Ovary (tissue), 9 donors: ENCODE measurements around the gene MSH3. TPM values are rescaled to one million over a fixed set of nuclear protein-coding genes. Genes with fewer than 3 reads are reported as not detected.

Source experiments
- DNase-seq, 5 donors: peaks; one replicate each; pipeline ENCODE4 v3.0.0-alpha.2; 2019 to 2020
- H3K27ac ChIP-seq, 2 donors: fragments of 200-600 bp; one replicate each; pipeline versions ENCODE4 v1.5.1 to v1.8.0; 2019 to 2022
- H3K27me3 ChIP-seq: fragments of 200-600 bp; one replicate; pipeline ENCODE4 v1.8.0; 2022
- H3K36me3 ChIP-seq: fragments of 200-600 bp; sonication (generic); one replicate; pipeline ENCODE4 v1.5.1; 2019
- H3K4me1 ChIP-seq: one replicate; pipeline ENCODE4 v1.8.1; 2013; ENCODE audit warnings: mild to moderate bottlenecking, moderate library complexity; ENCODE audit not compliant: insufficient read depth
- H3K4me3 ChIP-seq: fragments of 200-600 bp; sonication (generic); one replicate; pipeline ENCODE4 v1.5.1; 2017
- H3K9me3 ChIP-seq, 2 donors: fragments of 200-600 bp in 1 of 2; sonication (generic) in 1 of 2; one replicate each; pipeline versions ENCODE4 v1.5.1 to v1.8.1; 2013 to 2019; ENCODE audit warnings: mild to moderate bottlenecking in 1 of 2, moderate library complexity in 1 of 2
- CTCF ChIP-seq, 3 donors: fragments of 450-650 bp in 2 of 3; fragments of 200-600 bp in 1 of 3; IDR thresholded peaks; one replicate each; pipeline versions ENCODE4 v1.5.1 to v1.8.0; 2016 to 2022; ENCODE audit warnings: antibody characterized with exemption in 3 of 3, mild to moderate bottlenecking in 1 of 3
- EP300 ChIP-seq: sonication (generic); formaldehyde crosslinking; IDR thresholded peaks from one replicate; pipeline ENCODE4 v1.6.1; 2017; ENCODE audit warnings: antibody characterized with exemption
- POLR2A ChIP-seq: fragments of 450-650 bp; IDR thresholded peaks from one replicate; pipeline ENCODE4 v1.6.1; 2017; ENCODE audit warnings: antibody characterized with exemption, mild to moderate bottlenecking, moderate library complexity
- WGBS, 3 donors: extraction: QIAGEN DNeasy Blood & Tissue Kit in 1 of 3; methylation state at CpG; one replicate each; pipeline versions ENCODE4 v1.1.5 to v1.1.7; 2013 to 2017; 5-methylcytosine and 5-hydroxymethylcytosine counted together
- intact Hi-C, 4 donors: fragments of 100-400 bp; cut with DNase I; formaldehyde crosslinking; loops; one replicate each; pipeline versions ENCODE4 v1.11.0 to v1.15.1; 2022 to 2023
- polyA plus RNA-seq, 2 donors: library from polyadenylated mRNA; stranded (reverse); fragments of 200-250 nt in 1 of 2; fragments of 350-450 nt in 1 of 2; fragmentation: Illumina TruSeq in 1 of 2; extraction: RNeasy Lipid Tissue Mini Kit (QIAGEN cat#74804) in 1 of 2; gene quantifications; one replicate each; pipeline ENCODE4 v1.2.3, GENCODE V29; 2013 to 2014
- small RNA-seq: library from RNA; depleted of rRNA; stranded (forward); fragments of <200 nt; gene quantifications from one replicate; pipeline ENCODE3, GENCODE V24; 2016
- total RNA-seq, 7 donors: library from RNA; depleted of rRNA in 2 of 7; stranded (reverse); fragments of >200 nt in 2 of 7; fragmentation: NEBNext Ultra II Directional in 3 of 7; extraction: Animal tissue kit (Norgen Biotek cat#: 25700) in 3 of 7; gene quantifications; one replicate each; pipeline versions ENCODE4 v1.1.0 to v1.2.4, GENCODE V29; 2016 to 2023
- donor health status: DM: no; HTN: no; CAD: no; lungs with moderate emphysema.
- donor health status: DM: no; HTN: no; CAD: no.
- donor health status: Bipolar disorder and iron deficiency.
- donor health status: DM: yes; HTN: yes; CAD: no.
- donor health status: DM: no; HTN: no; CAD: no.
- donor health status: DM: yes; HTN: yes; CAD: no.

MSH3 gene
- total and polyA plus RNA-seq, 9 donors, result 5.1 to 17.0 (median 13.1) TPM

GRCh38 chr5:80919678-80920196, 265.3 kb downstream of the MSH3 start:
- Histone ChIP-seq H3K4me1 (peaks cover 6% of the 10 kb centered on the region), H3K27me3 (no peaks in the 10 kb centered on the region), H3K9me3 (no peaks in the 10 kb centered on the region), H3K4me3 (no peak overlapping the region), H3K27ac (no peak overlapping the region), H3K36me3 (no peaks in the 10 kb centered on the region)
- no peak for TF ChIP-seq CTCF (IDR thresholded peaks at IDR 0.05)
- no peak for TF ChIP-seq EP300
- no peak for TF ChIP-seq POLR2A
- WGBS, 3 donors, result 46 to 59% (median 50%) methylated on average over 6 of the region's 6 CpGs
- no peak for DNase-seq
- intact Hi-C loops, result no loop called here

- no peaks in the 10 kb centered on the region for H3K27me3 ChIP-seq
- no peak for DNase-seq
- intact Hi-C loops, result no loop called here
- no peak for TF ChIP-seq POLR2A
- no peak for TF ChIP-seq EP300
- no peak for TF ChIP-seq CTCF (IDR thresholded peaks at IDR 0.05)
- no peaks in the 10 kb centered on the region for H3K36me3 ChIP-seq
- H3K4me3 ChIP-seq, result no peak overlapping the region
- H3K4me1 ChIP-seq, result peaks cover 6% of the 10 kb centered on the region
- no peak overlapping the region for H3K27ac ChIP-seq
- no peaks in the 10 kb centered on the region for H3K9me3 ChIP-seq
Observed at GRCh38 chr5:80920333-80920732, 265.9 kb downstream of the MSH3 start.

- peaks cover 4% of the 10 kb centered on the region for H3K4me1 ChIP-seq
- TF ChIP-seq EP300 (no peak), POLR2A (no peak), CTCF (IDR thresholded peaks at IDR 0.05) (no peak)
- no peaks in the 10 kb centered on the region for H3K36me3 ChIP-seq
- DNase-seq, result no peak
- no peak overlapping the region for H3K4me3 ChIP-seq
- H3K9me3 ChIP-seq, result no peaks in the 10 kb centered on the region
- intact Hi-C loops, result no loop called here
- no peak overlapping the region for H3K27ac ChIP-seq
- no peaks in the 10 kb centered on the region for H3K27me3 ChIP-seq
Observed at GRCh38 chr5:80921026-80921425, 266.6 kb downstream of the MSH3 start.

GRCh38 chr5:80925931-80926330, 271.5 kb downstream of the MSH3 start:
- no peak for DNase-seq
- H3K9me3 ChIP-seq, result no peaks in the 10 kb centered on the region
- intact Hi-C loops, result no loop called here
- no peaks in the 10 kb centered on the region for H3K36me3 ChIP-seq
- no peak overlapping the region for H3K4me3 ChIP-seq
- no peak overlapping the region for H3K27ac ChIP-seq
- no peaks in the 10 kb centered on the region for H3K27me3 ChIP-seq
- WGBS, 3 donors, result 38 to 69% (median 45%) methylated on average over 1 of the region's 1 CpG
- TF ChIP-seq EP300, result no peak
- no peak for TF ChIP-seq POLR2A
- TF ChIP-seq CTCF (IDR thresholded peaks at IDR 0.05), result no peak
- no peaks in the 10 kb centered on the region for H3K4me1 ChIP-seq

Small RNAs within 50 kb of the gene (small RNA-seq; reads per million reads assigned to genes)
- not detected for gene MTRNR2L2

Other genes with a start within 250 kb of the MSH3 start
- 10 to 100 TPM; 29.9 to 59.0 (median 46.6) TPM for gene ZFYVE16, start 246.6 kb upstream of the MSH3 start, total RNA-seq
- 10 to 100 TPM; 17.0 to 23.7 TPM for gene ZFYVE16, start 246.6 kb upstream of the MSH3 start, polyA plus RNA-seq
- 1 to 10 TPM; 1.7 to 3.9 (median 2.5) TPM for gene FAM151B, start 166.6 kb upstream of the MSH3 start, total RNA-seq
- 1 to 10 TPM in 1 of 2 donors, under 1 TPM in 1; 0.82 to 1.3 TPM for gene FAM151B, start 166.6 kb upstream of the MSH3 start, polyA plus RNA-seq
- gene ANKRD34B, start 84.4 kb upstream of the MSH3 start, total RNA-seq, result under 1 TPM in 2 of 7 donors, not detected in 5; under 0.01 to 0.36 TPM
- not detected for gene ANKRD34B, start 84.4 kb upstream of the MSH3 start, polyA plus RNA-seq
- 10 to 100 TPM in 2 of 7 donors, 1 to 10 TPM in 5; 2.4 to 12.4 (median 8.6) TPM for gene DHFR, start 331 bp downstream of the MSH3 start, total RNA-seq
- 10 to 100 TPM in 1 of 2 donors, 1 to 10 TPM in 1; 6.4 to 17.5 TPM for gene DHFR, start 331 bp downstream of the MSH3 start, polyA plus RNA-seq